Tibial nerve (tissue), 3 donors: ENCODE results near the gene SLC2A5.

Source experiments
- POLR2A ChIP-seq, 2 donors: fragments of 450-650 bp; IDR thresholded peaks; one replicate each; pipeline ENCODE4 v1.6.1; 2017; ENCODE audit warnings: antibody characterized with exemption in 2 of 2, mild to moderate bottlenecking in 2 of 2, moderate library complexity in 2 of 2
- TF ChIP-seq, protein P1 (sequence below), 5 experiments: fragments of 200-600 bp in 3 of 5; fragments of 450-650 bp in 2 of 5; sonication (generic) in 3 of 5; IDR thresholded peaks; one replicate each; pipeline ENCODE4 v1.5.1; 2016 to 2019; ENCODE audit warnings: antibody characterized with exemption in 5 of 5, mild to moderate bottlenecking in 3 of 5, moderate library complexity in 2 of 5

DNA sequence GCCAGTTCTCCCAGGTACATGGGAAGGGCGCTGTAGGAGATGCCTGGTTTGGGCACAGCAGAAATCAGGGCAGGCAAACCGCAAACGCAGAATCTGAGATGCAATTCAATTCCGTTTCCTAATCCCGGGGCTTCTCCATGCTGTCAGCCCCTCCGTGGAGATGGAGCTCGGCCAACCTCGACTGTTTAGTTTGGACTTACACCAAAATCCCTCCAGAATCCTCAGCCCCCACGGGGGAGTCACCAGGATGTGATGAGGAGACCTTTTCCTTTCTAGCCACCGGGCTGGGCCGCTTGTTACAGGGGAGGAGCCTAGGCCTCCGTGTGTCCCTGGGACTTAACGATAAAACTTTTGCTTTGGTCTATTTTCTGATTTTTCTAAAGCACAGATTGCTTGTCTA is 51.1 kb downstream of the SLC2A5 start:
- TF ChIP-seq, protein P1, sequence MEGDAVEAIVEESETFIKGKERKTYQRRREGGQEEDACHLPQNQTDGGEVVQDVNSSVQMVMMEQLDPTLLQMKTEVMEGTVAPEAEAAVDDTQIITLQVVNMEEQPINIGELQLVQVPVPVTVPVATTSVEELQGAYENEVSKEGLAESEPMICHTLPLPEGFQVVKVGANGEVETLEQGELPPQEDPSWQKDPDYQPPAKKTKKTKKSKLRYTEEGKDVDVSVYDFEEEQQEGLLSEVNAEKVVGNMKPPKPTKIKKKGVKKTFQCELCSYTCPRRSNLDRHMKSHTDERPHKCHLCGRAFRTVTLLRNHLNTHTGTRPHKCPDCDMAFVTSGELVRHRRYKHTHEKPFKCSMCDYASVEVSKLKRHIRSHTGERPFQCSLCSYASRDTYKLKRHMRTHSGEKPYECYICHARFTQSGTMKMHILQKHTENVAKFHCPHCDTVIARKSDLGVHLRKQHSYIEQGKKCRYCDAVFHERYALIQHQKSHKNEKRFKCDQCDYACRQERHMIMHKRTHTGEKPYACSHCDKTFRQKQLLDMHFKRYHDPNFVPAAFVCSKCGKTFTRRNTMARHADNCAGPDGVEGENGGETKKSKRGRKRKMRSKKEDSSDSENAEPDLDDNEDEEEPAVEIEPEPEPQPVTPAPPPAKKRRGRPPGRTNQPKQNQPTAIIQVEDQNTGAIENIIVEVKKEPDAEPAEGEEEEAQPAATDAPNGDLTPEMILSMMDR (IDR thresholded peaks at IDR 0.05) = no peak
- TF ChIP-seq POLR2A (IDR thresholded peaks at IDR 0.05) = no peak
